HEK293 (cell line): ENCODE data around the gene FAM229A.

ENCODE experiments used
- CTCF ChIA-PET: fragments of 350-600 bp; formaldehyde crosslinking; extraction: SDS; loops from one replicate; lab custom pipeline; 2021; ENCODE audit warnings: antibody characterized with exemption; lab: Yijun Ruan, JAX
- POLR2A ChIA-PET: fragments of 300-600 bp; formaldehyde crosslinking; extraction: SDS; loops from one replicate; lab custom pipeline; 2020; ENCODE audit warnings: antibody characterized with exemption, inconsistent platforms; lab: Yijun Ruan, JAX
- H3K27ac ChIP-seq: fragments of 200-500 bp; sonication (Bioruptor generic); 2 replicates; pipeline ENCODE4 v1.5.1; 2014; ENCODE audit warnings: low read depth, low read length, control low read depth, inconsistent platforms; ENCODE audit errors: extremely low read depth
- H3K36me3 ChIP-seq, 2 experiments: fragments of 200-500 bp in 1 of 2; sonication (Bioruptor generic) in 1 of 2; 1 replicate in 1 of 2; 2 replicates in 1 of 2; pipeline ENCODE4 v1.5.1; 2014 to 2017; ENCODE audit warnings: inconsistent platforms in 2 of 2, low read length in 2 of 2; ENCODE audit not compliant: control insufficient read depth in 2 of 2, insufficient read depth in 1 of 2
- H3K4me1 ChIP-seq: fragments of 200-500 bp; sonication (Bioruptor generic); 2 replicates; pipeline ENCODE4 v1.5.1; 2014; ENCODE audit warnings: mild to moderate bottlenecking, low read length, inconsistent platforms; ENCODE audit not compliant: control insufficient read depth, insufficient read depth
- H3K4me3 ChIP-seq: 2 replicates; pipeline ENCODE4 v1.5.1; 2011; ENCODE audit warnings: low read depth, mild to moderate bottlenecking, control low read depth, low read length, moderate library complexity
- H3K9me3 ChIP-seq: fragments of 200-500 bp; sonication (Bioruptor generic); 2 replicates; pipeline ENCODE4 v1.5.1; 2014; ENCODE audit warnings: low read depth, low read length, inconsistent platforms; ENCODE audit not compliant: control insufficient read depth, insufficient read depth
- BCL11A ChIP-seq: fragments of 450-650 bp; formaldehyde crosslinking; IDR thresholded peaks from 2 replicates; pipeline ENCODE4 v1.5.1; 2016; ENCODE audit warnings: low read depth, missing biosample characterization, missing genetic modification characterization
- GLIS1 ChIP-seq: fragments of 450-650 bp; formaldehyde crosslinking; IDR thresholded peaks from 2 replicates; pipeline ENCODE4 v1.5.1; 2016; ENCODE audit warnings: missing biosample characterization, missing genetic modification characterization
- KLF7 ChIP-seq: fragments of 450-650 bp; formaldehyde crosslinking; IDR thresholded peaks from 2 replicates; pipeline ENCODE4 v1.5.1; 2016; ENCODE audit warnings: missing biosample characterization, missing genetic modification characterization, borderline replicate concordance
- MZF1 ChIP-seq: fragments of 450-650 bp; formaldehyde crosslinking; IDR thresholded peaks from 2 replicates; pipeline ENCODE4 v1.5.1; 2017; ENCODE audit warnings: missing biosample characterization, missing genetic modification characterization, borderline replicate concordance
- REST ChIP-seq: fragments of 450-650 bp; formaldehyde crosslinking; IDR thresholded peaks from 2 replicates; pipeline ENCODE4 v1.5.1; 2016; ENCODE audit warnings: missing biosample characterization, missing genetic modification characterization
- YY1 ChIP-seq: fragments of 450-650 bp; formaldehyde crosslinking; IDR thresholded peaks from 2 replicates; pipeline ENCODE4 v1.5.1; 2018; ENCODE audit warnings: missing biosample characterization, missing genetic modification characterization
- ZIC2 ChIP-seq: fragments of 450-650 bp; formaldehyde crosslinking; IDR thresholded peaks from 2 replicates; pipeline ENCODE4 v1.5.1; 2016; ENCODE audit warnings: missing biosample characterization, missing genetic modification characterization
- ZNF10 ChIP-seq: fragments of 450-650 bp; formaldehyde crosslinking; IDR thresholded peaks from 2 replicates; pipeline ENCODE4 v1.5.1; 2017; ENCODE audit warnings: missing biosample characterization, missing genetic modification characterization
- ZNF18 ChIP-seq: fragments of 450-650 bp; formaldehyde crosslinking; IDR thresholded peaks from 2 replicates; pipeline ENCODE4 v1.5.1; 2016; ENCODE audit warnings: missing biosample characterization, missing genetic modification characterization
- ZNF2 ChIP-seq: fragments of 450-650 bp; formaldehyde crosslinking; IDR thresholded peaks from 2 replicates; pipeline ENCODE4 v1.5.1; 2016; ENCODE audit warnings: missing biosample characterization, missing genetic modification characterization
- ZNF391 ChIP-seq: fragments of 450-650 bp; formaldehyde crosslinking; IDR thresholded peaks from 2 replicates; pipeline ENCODE4 v1.5.1; 2016; ENCODE audit warnings: low read depth, missing biosample characterization, missing genetic modification characterization, borderline replicate concordance
- ZNF423 ChIP-seq: fragments of 450-650 bp; formaldehyde crosslinking; IDR thresholded peaks from 2 replicates; pipeline ENCODE4 v1.5.1; 2016; ENCODE audit warnings: missing biosample characterization, missing genetic modification characterization
- ZNF433 ChIP-seq: fragments of 450-650 bp; formaldehyde crosslinking; IDR thresholded peaks from 2 replicates; pipeline ENCODE4 v1.5.1; 2016; ENCODE audit warnings: missing biosample characterization, missing genetic modification characterization, low read depth
- ZNF48 ChIP-seq: fragments of 450-650 bp; formaldehyde crosslinking; IDR thresholded peaks from 2 replicates; pipeline ENCODE4 v1.5.1; 2016; ENCODE audit warnings: missing biosample characterization, missing genetic modification characterization
- ZNF488 ChIP-seq: fragments of 450-650 bp; formaldehyde crosslinking; IDR thresholded peaks from 2 replicates; pipeline ENCODE4 v1.5.1; 2016; ENCODE audit warnings: missing biosample characterization, missing genetic modification characterization
- ZNF560 ChIP-seq: fragments of 450-650 bp; formaldehyde crosslinking; IDR thresholded peaks from 2 replicates; pipeline ENCODE4 v1.5.1; 2017; ENCODE audit warnings: missing biosample characterization, missing genetic modification characterization, borderline replicate concordance
- ZNF639 ChIP-seq: fragments of 450-650 bp; formaldehyde crosslinking; IDR thresholded peaks from 2 replicates; pipeline ENCODE4 v1.5.1; 2016; ENCODE audit warnings: missing biosample characterization, missing genetic modification characterization
- ZNF664 ChIP-seq: fragments of 450-650 bp; formaldehyde crosslinking; IDR thresholded peaks from 2 replicates; pipeline ENCODE4 v1.5.1; 2016; ENCODE audit warnings: missing biosample characterization, missing genetic modification characterization
- ZNF747 ChIP-seq: fragments of 450-650 bp; formaldehyde crosslinking; IDR thresholded peaks from 2 replicates; pipeline ENCODE4 v1.5.1; 2016; ENCODE audit warnings: missing biosample characterization, missing genetic modification characterization
- ZNF777 ChIP-seq: fragments of 450-650 bp; formaldehyde crosslinking; IDR thresholded peaks from 2 replicates; pipeline ENCODE4 v1.5.1; 2017; ENCODE audit warnings: missing biosample characterization, missing genetic modification characterization, borderline replicate concordance
- TF ChIP-seq, protein P1 (sequence below): fragments of 450-650 bp; formaldehyde crosslinking; IDR thresholded peaks from 2 replicates; pipeline ENCODE4 v1.5.1; 2016; ENCODE audit warnings: missing biosample characterization, missing genetic modification characterization
- TF ChIP-seq, protein P2 (sequence below): fragments of 450-650 bp; formaldehyde crosslinking; IDR thresholded peaks from 2 replicates; pipeline ENCODE4 v1.5.1; 2017; ENCODE audit warnings: missing biosample characterization, missing genetic modification characterization

FAM229A gene

DNA sequence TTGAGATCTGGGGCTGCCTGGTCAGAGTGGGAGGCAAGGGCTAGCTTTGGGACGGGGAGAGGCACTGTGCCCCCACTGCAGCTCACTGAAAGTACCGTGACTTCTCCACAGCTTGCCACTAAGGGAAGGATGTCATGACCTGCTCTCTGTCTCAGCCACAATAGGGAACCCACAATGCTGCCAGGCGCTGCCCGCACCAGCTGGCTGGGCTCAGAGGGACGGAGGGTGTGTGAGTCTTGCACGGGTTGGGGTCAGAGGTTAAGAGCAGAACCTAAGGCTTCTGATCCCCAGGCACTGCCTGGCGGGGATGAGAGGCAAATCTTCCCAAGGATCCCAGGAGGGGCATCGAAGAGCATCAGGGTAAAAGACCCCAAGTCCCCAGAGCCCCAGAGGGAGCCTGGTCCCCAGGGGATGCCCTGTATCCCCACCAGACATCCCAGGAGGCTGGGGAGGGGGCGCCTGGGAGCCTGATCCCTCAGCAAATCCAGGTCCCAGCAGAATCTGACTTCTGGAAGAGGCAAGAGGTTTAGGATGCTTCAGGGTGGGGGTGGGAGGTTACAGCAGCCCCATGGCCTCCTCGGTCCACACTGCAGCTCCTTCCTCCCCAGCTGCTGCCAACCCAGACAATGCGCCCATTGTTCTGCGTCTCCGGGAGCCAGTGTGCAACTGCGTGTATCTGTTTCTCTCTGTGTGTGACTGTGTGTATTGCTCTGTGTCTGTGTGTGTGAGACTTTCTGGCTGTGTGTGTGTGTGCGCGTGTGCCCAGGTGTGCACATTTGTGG lies 24.2 kb downstream of the FAM229A start (continued):
- TF ChIP-seq ZNF639 (tag by site-specific recombination) (no peak), ZNF664 (tag by site-specific recombination) (no peak), KLF7 (no peak), YY1 (no peak)
- TF ChIP-seq, protein P1, sequence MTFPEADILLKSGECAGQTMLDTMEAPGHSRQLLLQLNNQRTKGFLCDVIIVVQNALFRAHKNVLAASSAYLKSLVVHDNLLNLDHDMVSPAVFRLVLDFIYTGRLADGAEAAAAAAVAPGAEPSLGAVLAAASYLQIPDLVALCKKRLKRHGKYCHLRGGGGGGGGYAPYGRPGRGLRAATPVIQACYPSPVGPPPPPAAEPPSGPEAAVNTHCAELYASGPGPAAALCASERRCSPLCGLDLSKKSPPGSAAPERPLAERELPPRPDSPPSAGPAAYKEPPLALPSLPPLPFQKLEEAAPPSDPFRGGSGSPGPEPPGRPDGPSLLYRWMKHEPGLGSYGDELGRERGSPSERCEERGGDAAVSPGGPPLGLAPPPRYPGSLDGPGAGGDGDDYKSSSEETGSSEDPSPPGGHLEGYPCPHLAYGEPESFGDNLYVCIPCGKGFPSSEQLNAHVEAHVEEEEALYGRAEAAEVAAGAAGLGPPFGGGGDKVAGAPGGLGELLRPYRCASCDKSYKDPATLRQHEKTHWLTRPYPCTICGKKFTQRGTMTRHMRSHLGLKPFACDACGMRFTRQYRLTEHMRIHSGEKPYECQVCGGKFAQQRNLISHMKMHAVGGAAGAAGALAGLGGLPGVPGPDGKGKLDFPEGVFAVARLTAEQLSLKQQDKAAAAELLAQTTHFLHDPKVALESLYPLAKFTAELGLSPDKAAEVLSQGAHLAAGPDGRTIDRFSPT = 0 out of 2 replicates have a peak, but pooled peaks have one; percentile 20
- TF ChIP-seq, all 188 proteins: peak for 2

- Histone ChIP-seq H3K9me3 (no peaks in the 10 kb centered on the region), H3K36me3 (peaks cover 0 to 29% of the 10 kb centered on the region in 2 experiments; a peak in 1 of 3 replicates), H3K4me3 (no peak overlapping the region), H3K27ac (no peak overlapping the region), H3K4me1 (no peaks in the 10 kb centered on the region)
- POLR2A ChIA-PET = interaction anchor here (0.6 to 5.8 kb wide), 14 partner anchors 10 to 122 kb away, joined by 3 to 100 read pairs (median 6); partner anchors contain the start of genes BSDC1, FAM229A, HDAC1 and TSSK3
- CTCF ChIA-PET = interaction anchor here (0.6 kb wide), 3 partner anchors 255 to 941 kb away, joined by 3 to 5 read pairs (median 4); no protein-coding TSS in a partner anchor
- TF ChIP-seq ZNF423 (peak; percentile 55; the same call in 1 of the 2 replicates), ZNF777 (tag by site-specific recombination) (no peak), BCL11A (no peak), ZNF747 (tag by site-specific recombination) (no peak), ZNF560 (tag by site-specific recombination) (no peak), MZF1 (tag by site-specific recombination) (no peak), ZNF10 (tag by site-specific recombination) (no peak), ZNF2 (tag by site-specific recombination) (no peak), REST (tag by site-specific recombination) (no peak), ZNF391 (tag by site-specific recombination) (no peak), GLIS1 (peak; percentile 98), ZNF433 (tag by site-specific recombination) (no peak), ZNF488 (tag by site-specific recombination) (no peak), ZNF48 (tag by site-specific recombination) (no peak), ZNF18 (tag by site-specific recombination) (no peak), ZIC2 (peak; percentile 82)
- TF ChIP-seq, protein P2, sequence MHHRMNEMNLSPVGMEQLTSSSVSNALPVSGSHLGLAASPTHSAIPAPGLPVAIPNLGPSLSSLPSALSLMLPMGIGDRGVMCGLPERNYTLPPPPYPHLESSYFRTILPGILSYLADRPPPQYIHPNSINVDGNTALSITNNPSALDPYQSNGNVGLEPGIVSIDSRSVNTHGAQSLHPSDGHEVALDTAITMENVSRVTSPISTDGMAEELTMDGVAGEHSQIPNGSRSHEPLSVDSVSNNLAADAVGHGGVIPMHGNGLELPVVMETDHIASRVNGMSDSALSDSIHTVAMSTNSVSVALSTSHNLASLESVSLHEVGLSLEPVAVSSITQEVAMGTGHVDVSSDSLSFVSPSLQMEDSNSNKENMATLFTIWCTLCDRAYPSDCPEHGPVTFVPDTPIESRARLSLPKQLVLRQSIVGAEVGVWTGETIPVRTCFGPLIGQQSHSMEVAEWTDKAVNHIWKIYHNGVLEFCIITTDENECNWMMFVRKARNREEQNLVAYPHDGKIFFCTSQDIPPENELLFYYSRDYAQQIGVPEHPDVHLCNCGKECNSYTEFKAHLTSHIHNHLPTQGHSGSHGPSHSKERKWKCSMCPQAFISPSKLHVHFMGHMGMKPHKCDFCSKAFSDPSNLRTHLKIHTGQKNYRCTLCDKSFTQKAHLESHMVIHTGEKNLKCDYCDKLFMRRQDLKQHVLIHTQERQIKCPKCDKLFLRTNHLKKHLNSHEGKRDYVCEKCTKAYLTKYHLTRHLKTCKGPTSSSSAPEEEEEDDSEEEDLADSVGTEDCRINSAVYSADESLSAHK (tag by site-specific recombination) = no peak
Measured at GRCh38 chr1:32336963-32337675, 25.2 kb downstream of the FAM229A start.
